IMR-90 (cell line): ENCODE measurements around the gene TNFRSF11A.

Experiments used
- CEBPB ChIP-seq: IDR thresholded peaks from 2 replicates; pipeline ENCODE4 v1.6.1; 2012; ENCODE audit warnings: low read depth, low read length, improper control_type of control experiment
- CTCF ChIP-seq: conservative IDR thresholded peaks from 2 replicates; pipeline ENCODE4 v1.5.1; 2012; ENCODE audit warnings: mild to moderate bottlenecking, low read depth, low read length, improper control_type of control experiment
- ELK1 ChIP-seq: fragments of 150-350 bp; IDR thresholded peaks from 2 replicates; pipeline ENCODE4 v1.6.1; 2016; ENCODE audit warnings: low read depth, mild to moderate bottlenecking, low read length, moderate library complexity, borderline replicate concordance
- MAZ ChIP-seq: IDR thresholded peaks from 2 replicates; pipeline ENCODE4 v1.6.1; 2012; ENCODE audit warnings: low read depth, mild to moderate bottlenecking, low read length, improper control_type of control experiment, moderate library complexity, borderline replicate concordance
- MXI1 ChIP-seq: IDR thresholded peaks from 2 replicates; pipeline ENCODE4 v1.6.1; 2012; ENCODE audit warnings: low read depth, mild to moderate bottlenecking, low read length, moderate library complexity, borderline replicate concordance
- POLR2A ChIP-seq: IDR thresholded peaks from 2 replicates; pipeline ENCODE4 v1.6.1; 2012; ENCODE audit warnings: mild to moderate bottlenecking, low read depth, low read length
- RAD21 ChIP-seq: IDR thresholded peaks from 2 replicates; pipeline ENCODE4 v1.6.1; 2012; ENCODE audit warnings: low read length, improper control_type of control experiment
- RFX5 ChIP-seq: IDR thresholded peaks from 2 replicates; pipeline ENCODE4 v1.8.0; 2012; ENCODE audit warnings: low read depth, mild to moderate bottlenecking, low read length, moderate library complexity
- SMC3 ChIP-seq: fragments of 150-350 bp; IDR thresholded peaks from 2 replicates; pipeline ENCODE4 v1.6.1; 2016; ENCODE audit warnings: low read depth, mild to moderate bottlenecking, antibody characterized with exemption, low read length, moderate library complexity

GRCh38 chr18:62357079-62357719, 32.1 kb downstream of the TNFRSF11A start:
- TF ChIP-seq CEBPB (no peak), CTCF (no peak), RAD21 (no peak), POLR2A (no peak), SMC3 (no peak), MAZ (no peak), MXI1 (no peak), ELK1 (no peak), RFX5 (no peak)
